GM12892 (cell line): Measurements from ENCODE around the gene PCDHA10.

ENCODE experiments used
- DNase-seq: peaks from one replicate; pipeline ENCODE4 v3.0.0; 2011; ENCODE audit not compliant: insufficient read length
- FAIRE-seq: peaks from 2 replicates; lab custom pipeline; 2011; peaks lifted over from hg19 to GRCh38; lab: Jason Lieb, UNC
- POLR2A ChIP-seq: IDR thresholded peaks from 2 replicates; pipeline ENCODE4 v1.6.1; 2011; ENCODE audit warnings: low read depth, low read length, control low read depth
- POLR2AphosphoS5 ChIP-seq: IDR thresholded peaks from 2 replicates; pipeline ENCODE4 v1.6.1; 2011; ENCODE audit warnings: low read depth, low read length, control low read depth
- TAF1 ChIP-seq: IDR thresholded peaks from 2 replicates; pipeline ENCODE4 v1.6.1; 2011; ENCODE audit warnings: low read depth, mild to moderate bottlenecking, control low read depth, low read length, borderline replicate concordance

Gene PCDHA10

GRCh38 chr5:140882591-140882899 lies 26.8 kb downstream of the PCDHA10 start:
- no peak for DNase-seq
- no peak for FAIRE-seq
- TF ChIP-seq TAF1, result no peak
- no peak for TF ChIP-seq POLR2A
- TF ChIP-seq POLR2AphosphoS5, result no peak

- TF ChIP-seq POLR2AphosphoS5 (no peak), TAF1 (no peak), POLR2A (no peak)
- no peak for DNase-seq
- no peak for FAIRE-seq
Observed at GRCh38 chr5:140883373-140883772, 27.7 kb downstream of the PCDHA10 start.

GRCh38 chr5:140883927-140884697 lies 28.4 kb downstream of the PCDHA10 start:
- TF ChIP-seq TAF1, result no peak
- TF ChIP-seq POLR2AphosphoS5, result no peak
- no peak for TF ChIP-seq POLR2A
- FAIRE-seq, result no peak
- no peak for DNase-seq

GRCh38 chr5:140916325-140916724 lies 60.6 kb downstream of the PCDHA10 start:
- no peak for TF ChIP-seq TAF1
- no peak for TF ChIP-seq POLR2AphosphoS5
- no peak for TF ChIP-seq POLR2A
- DNase-seq (no peak), FAIRE-seq (no peak)
